H9 (cell line): ENCODE results near the gene PDE8A. TPM values are rescaled to one million over a fixed set of nuclear protein-coding genes. Genes with fewer than 3 reads are reported as not detected.

ENCODE experiments used
- DNase-seq: peaks from one replicate; pipeline ENCODE4 v3.0.0-alpha.2; 2017
- H2AFZ ChIP-seq: one replicate; pipeline ENCODE4 v1.6.1; 2013; ENCODE audit warnings: mild to moderate bottlenecking, low read length, control low read depth, moderate library complexity
- H2AK5ac ChIP-seq: 2 replicates; pipeline ENCODE4 v1.6.1; 2013; ENCODE audit warnings: low read length, control low read depth, mixed read lengths; ENCODE audit not compliant: insufficient read length
- H2BK120ac ChIP-seq: one replicate; pipeline ENCODE4 v1.6.1; 2013; ENCODE audit warnings: low read depth, mild to moderate bottlenecking, low read length, control low read depth, inconsistent platforms; ENCODE audit not compliant: poor library complexity, severe bottlenecking
- H2BK12ac ChIP-seq: 2 replicates; pipeline ENCODE4 v1.6.1; 2013; ENCODE audit warnings: low read length, control low read depth, mixed read lengths, low read depth; ENCODE audit not compliant: insufficient read length
- H2BK15ac ChIP-seq: 2 replicates; pipeline ENCODE4 v1.6.1; 2013; ENCODE audit warnings: low read depth, low read length, control low read depth
- H2BK20ac ChIP-seq: one replicate; pipeline ENCODE4 v1.6.1; 2013; ENCODE audit warnings: low read depth, mild to moderate bottlenecking, low read length, control low read depth, inconsistent platforms; ENCODE audit not compliant: poor library complexity, severe bottlenecking
- H2BK5ac ChIP-seq: 2 replicates; pipeline ENCODE4 v1.6.1; 2013; ENCODE audit warnings: low read length, control low read depth, mixed read lengths; ENCODE audit not compliant: insufficient read length
- H3K14ac ChIP-seq: 2 replicates; pipeline ENCODE4 v1.6.1; 2013; ENCODE audit warnings: low read length, control low read depth; ENCODE audit not compliant: insufficient read depth
- H3K18ac ChIP-seq: 2 replicates; pipeline ENCODE4 v1.6.1; 2013; ENCODE audit warnings: low read depth, mild to moderate bottlenecking, mixed read lengths, low read length, control low read depth; ENCODE audit not compliant: insufficient read length
- H3K23ac ChIP-seq: 2 replicates; pipeline ENCODE4 v1.6.1; 2013; ENCODE audit warnings: low read length, control low read depth, mixed read lengths, low read depth; ENCODE audit not compliant: insufficient read length
- H3K23me2 ChIP-seq: 2 replicates; pipeline ENCODE4 v1.6.1; 2013; ENCODE audit warnings: low read depth, mild to moderate bottlenecking, mixed read lengths, low read length, control low read depth; ENCODE audit not compliant: insufficient read length, poor library complexity, severe bottlenecking
- H3K27ac ChIP-seq: 2 replicates; pipeline ENCODE4 v1.5.1; 2013; ENCODE audit warnings: low read length, control low read depth, mixed read lengths, low read depth; ENCODE audit not compliant: insufficient read length
- H3K27me3 ChIP-seq: 2 replicates; pipeline ENCODE4 v1.6.1; 2013; ENCODE audit warnings: low read length, control low read depth, inconsistent platforms; ENCODE audit not compliant: insufficient read depth
- H3K4ac ChIP-seq: 2 replicates; pipeline ENCODE4 v1.6.1; 2013; ENCODE audit warnings: low read depth, mild to moderate bottlenecking, control low read depth, inconsistent platforms, low read length, moderate library complexity
- H3K4me1 ChIP-seq: 2 replicates; pipeline ENCODE4 v1.6.1; 2013; ENCODE audit warnings: low read length, control low read depth, inconsistent platforms; ENCODE audit not compliant: insufficient read depth
- H3K4me2 ChIP-seq: 2 replicates; pipeline ENCODE4 v1.6.1; 2013; ENCODE audit warnings: low read length, control low read depth, mixed read lengths; ENCODE audit not compliant: insufficient read length, insufficient read depth
- H3K56ac ChIP-seq: 2 replicates; pipeline ENCODE4 v1.6.1; 2013; ENCODE audit warnings: low read depth, mild to moderate bottlenecking, mixed read lengths, low read length, control low read depth; ENCODE audit not compliant: insufficient read length
- H3K79me1 ChIP-seq: 2 replicates; pipeline ENCODE4 v1.6.1; 2013; ENCODE audit warnings: low read depth, mild to moderate bottlenecking, moderate library complexity, low read length, control low read depth, inconsistent platforms; ENCODE audit not compliant: insufficient read depth, poor library complexity, severe bottlenecking
- H3K79me2 ChIP-seq: 2 replicates; pipeline ENCODE4 v1.6.1; 2013; ENCODE audit warnings: low read length, control low read depth, inconsistent platforms; ENCODE audit not compliant: insufficient read depth
- H3K9ac ChIP-seq: 2 replicates; pipeline ENCODE4 v1.6.1; 2013; ENCODE audit warnings: low read length, control low read depth, mixed read lengths; ENCODE audit not compliant: insufficient read length; ENCODE audit errors: extremely low read depth
- H3K9me3 ChIP-seq: one replicate; pipeline ENCODE4 v1.6.1; 2013; ENCODE audit warnings: low read depth, low read length, inconsistent platforms; ENCODE audit not compliant: control insufficient read depth
- H3T11ph ChIP-seq: one replicate; pipeline ENCODE4 v1.6.1; 2013; ENCODE audit warnings: mild to moderate bottlenecking, low read length, control low read depth, inconsistent platforms
- H4K20me1 ChIP-seq: one replicate; pipeline ENCODE4 v1.6.1; 2013; ENCODE audit not compliant: control insufficient read depth, insufficient read length, insufficient read depth
- H4K5ac ChIP-seq: 2 replicates; pipeline ENCODE4 v1.6.1; 2013; ENCODE audit warnings: low read depth, mild to moderate bottlenecking, mixed read lengths, low read length, control low read depth; ENCODE audit not compliant: insufficient read length
- H4K8ac ChIP-seq: replicated peaks from 2 replicates; pipeline ENCODE4 v1.6.1; 2013; ENCODE audit warnings: low read length, control low read depth, mixed read lengths, low read depth; ENCODE audit not compliant: insufficient read length
- H4K91ac ChIP-seq: 2 replicates; pipeline ENCODE4 v1.6.1; 2013; ENCODE audit warnings: low read depth, mild to moderate bottlenecking, moderate library complexity, mixed read lengths, low read length, control low read depth; ENCODE audit not compliant: insufficient read length
- H3K27ac Mint-ChIP-seq, 3 experiments: 2 replicates in 2 of 3; 3 replicates in 1 of 3; pipeline ENCODE4 v1.8.0; 2020 to 2021; ENCODE audit warnings: mixed read lengths in 3 of 3, mild to moderate bottlenecking in 1 of 3, moderate library complexity in 1 of 3
- H3K27me3 Mint-ChIP-seq: 2 replicates; pipeline ENCODE4 v1.8.0; 2021; ENCODE audit warnings: low read depth, mild to moderate bottlenecking, moderate library complexity, mixed read lengths
- H3K36me3 Mint-ChIP-seq, 3 experiments: 2 replicates in 2 of 3; 3 replicates in 1 of 3; pipeline ENCODE4 v1.8.0; 2020 to 2021; ENCODE audit warnings: low read depth in 3 of 3, mixed read lengths in 3 of 3; ENCODE audit not compliant: insufficient read depth in 1 of 3
- H3K4me1 Mint-ChIP-seq, 2 experiments: 2 replicates each; pipeline ENCODE4 v1.8.0; 2020; ENCODE audit warnings: mixed read lengths in 2 of 2
- H3K4me3 Mint-ChIP-seq, 2 experiments: 2 replicates in 1 of 2; 3 replicates in 1 of 2; pipeline ENCODE4 v1.8.0; 2020 to 2021; ENCODE audit warnings: mild to moderate bottlenecking in 2 of 2, mixed read lengths in 2 of 2, moderate library complexity in 1 of 2
- H3K9me3 Mint-ChIP-seq, 2 experiments: 2 replicates in 1 of 2; 3 replicates in 1 of 2; pipeline ENCODE4 v1.8.0; 2020; ENCODE audit warnings: mild to moderate bottlenecking in 2 of 2, mixed read lengths in 2 of 2, moderate library complexity in 1 of 2
- CTCF ChIP-seq: fragments of 200-600 bp; sonication (generic); conservative IDR thresholded peaks from 3 replicates; pipeline ENCODE4 v1.8.0; 2021; ENCODE audit warnings: antibody characterized with exemption, mild to moderate bottlenecking
- WGBS: extraction: QIAGEN DNeasy Blood & Tissue Kit; methylation state at CpG from one replicate; pipeline ENCODE4 v1.1.7; 2013; ENCODE audit warnings: missing lambda C conversion rate, low lambda C conversion rate, mixed read lengths; ENCODE audit not compliant: insufficient read length; ENCODE audit errors: extremely low coverage; 5-methylcytosine and 5-hydroxymethylcytosine counted together
- total RNA-seq: library from RNA; stranded (reverse); gene quantifications from 2 replicates; pipeline ENCODE4 v1.2.1, GENCODE V29; 2021

The PDE8A gene
- total RNA-seq, 1 experiment from 2014 or later = 9.3 TPM

- no peak overlapping the region for H3K4ac ChIP-seq
- no peak overlapping the region for H3K56ac ChIP-seq
- H3K23me2 ChIP-seq = no peaks in the 10 kb centered on the region
- H3K79me1 ChIP-seq = no peaks in the 10 kb centered on the region
- Mint-ChIP-seq H3K27me3 (no peaks in the 10 kb centered on the region), H3K36me3 (no peaks in the 10 kb centered on the region), H3K4me1 (peaks cover 9 to 10% of the 10 kb centered on the region in 2 experiments), H3K4me3 (no peak overlapping the region), H3K9me3 (no peaks in the 10 kb centered on the region), H3K27ac (no peak overlapping the region)
- H3K9ac ChIP-seq = no peak overlapping the region
- no peak overlapping the region for H4K5ac ChIP-seq
- no peak overlapping the region for H2BK15ac ChIP-seq
- H2BK120ac ChIP-seq = no peak overlapping the region
- H3K27me3 ChIP-seq = no peaks in the 10 kb centered on the region
- H3K9me3 ChIP-seq = no peaks in the 10 kb centered on the region
- H3K79me2 ChIP-seq = no peaks in the 10 kb centered on the region
- H2BK5ac ChIP-seq = no peak overlapping the region
- no peak overlapping the region for H2BK12ac ChIP-seq
- no peak overlapping the region for H2AK5ac ChIP-seq
- no peak overlapping the region for H3K14ac ChIP-seq
- H3K18ac ChIP-seq = no peak overlapping the region
- no peak for TF ChIP-seq CTCF
- H2AFZ ChIP-seq = no peak overlapping the region
- no peak overlapping the region for H3K23ac ChIP-seq
- no peak overlapping the region for H3T11ph ChIP-seq
- no peak for DNase-seq
- no peak overlapping the region for H2BK20ac ChIP-seq
- no CpG with 5 or more reads among the region's 6 CpGs for whole genome bisulfite sequencing
- H3K4me1 ChIP-seq = no peaks in the 10 kb centered on the region
- no peak overlapping the region for H4K91ac ChIP-seq
- H4K20me1 ChIP-seq = no peaks in the 10 kb centered on the region
- H3K27ac ChIP-seq = no peak overlapping the region
- H3K4me2 ChIP-seq = no peak overlapping the region
- no peak overlapping the region for H4K8ac ChIP-seq
Measured at GRCh38 chr15:85014932-85015331, 33.3 kb downstream of the PDE8A start.
